Thoracic aorta (tissue), 2 donors: Measurements from ENCODE around the gene USH2A. TPM values are rescaled to one million over a fixed set of nuclear protein-coding genes. Genes with fewer than 3 reads are reported as not detected.

Experiments used
- ATAC-seq: fragments of 150-250 bp; one replicate; pipeline ENCODE4 v1.8.0; 2017; ENCODE audit warnings: low read depth; ENCODE audit not compliant: insufficient number of reproducible peaks, low FRiP score
- DNase-seq: peaks from one replicate; pipeline ENCODE4 v3.0.0-alpha.2; 2020; ENCODE audit warnings: low spot score
- H3K27ac ChIP-seq, 2 donors: fragments of 200-600 bp; sonication (generic); 1 replicate in 1 of 2; 2 replicates in 1 of 2; pipeline ENCODE4 v1.5.1; 2016; ENCODE audit warnings: mild to moderate bottlenecking in 2 of 2, moderate library complexity in 2 of 2
- H3K27me3 ChIP-seq: fragments of 200-600 bp; sonication (generic); replicated peaks from 2 replicates; pipeline ENCODE4 v1.6.0; 2016; ENCODE audit warnings: mild to moderate bottlenecking; ENCODE audit not compliant: insufficient read depth
- H3K36me3 ChIP-seq: fragments of 200-600 bp; sonication (generic); one replicate; pipeline ENCODE4 v1.5.1; 2016
- H3K4me1 ChIP-seq, 2 donors: fragments of 200-600 bp; sonication (generic); 1 replicate in 1 of 2; 2 replicates in 1 of 2; pipeline versions ENCODE4 v1.5.1 to v1.6.0; 2016; ENCODE audit warnings: low read depth in 2 of 2, mild to moderate bottlenecking in 1 of 2; ENCODE audit not compliant: control insufficient read depth in 1 of 2
- H3K4me3 ChIP-seq: fragments of 200-600 bp; sonication (generic); 2 replicates; pipeline ENCODE4 v1.5.1; 2016; ENCODE audit warnings: mild to moderate bottlenecking
- H3K9me3 ChIP-seq: fragments of 200-600 bp; sonication (generic); 2 replicates; pipeline ENCODE4 v1.5.1; 2016
- total RNA-seq, 2 donors: library from RNA; depleted of rRNA; stranded (reverse); fragments of >200 nt; gene quantifications; one replicate each; pipeline versions ENCODE4 v1.1.0 to v1.2.3, GENCODE V29; 2016
- TF ChIP-seq, protein P1 (sequence below): fragments of 200-600 bp; sonication (generic); IDR thresholded peaks from one replicate; pipeline ENCODE4 v1.5.1; 2019; ENCODE audit warnings: antibody characterized with exemption

The USH2A gene
- total RNA-seq, 2 donors from 2014 or later = not detected

DNA sequence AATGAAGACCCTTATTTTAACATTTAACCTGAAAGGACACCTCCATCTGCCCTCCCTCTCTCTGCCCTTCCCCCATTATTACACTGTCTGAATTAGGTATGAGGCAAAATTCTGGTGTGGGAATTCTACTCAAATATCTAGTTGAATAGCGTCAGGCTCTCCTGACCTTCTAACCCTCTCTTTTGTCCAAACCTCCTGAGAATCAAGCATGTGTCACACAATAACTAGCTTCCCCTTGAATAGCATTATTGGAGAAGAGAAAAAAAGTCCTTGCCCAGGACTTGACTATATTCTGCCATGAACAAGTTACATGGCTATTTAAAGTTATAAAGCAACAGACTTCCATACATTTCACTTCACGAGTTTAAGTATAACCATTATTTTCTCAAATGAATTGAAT is 35.5 kb downstream of the USH2A start:
- no peaks in the 10 kb centered on the region for H3K27me3 ChIP-seq
- H3K4me3 ChIP-seq = no peak overlapping the region
- no peaks in the 10 kb centered on the region for H3K9me3 ChIP-seq
- H3K27ac ChIP-seq = no peak overlapping the region
- ATAC-seq (no peak), DNase-seq (no peak)
- H3K36me3 ChIP-seq = no peaks in the 10 kb centered on the region
- H3K4me1 ChIP-seq = no peaks in the 10 kb centered on the region
- TF ChIP-seq, protein P1, sequence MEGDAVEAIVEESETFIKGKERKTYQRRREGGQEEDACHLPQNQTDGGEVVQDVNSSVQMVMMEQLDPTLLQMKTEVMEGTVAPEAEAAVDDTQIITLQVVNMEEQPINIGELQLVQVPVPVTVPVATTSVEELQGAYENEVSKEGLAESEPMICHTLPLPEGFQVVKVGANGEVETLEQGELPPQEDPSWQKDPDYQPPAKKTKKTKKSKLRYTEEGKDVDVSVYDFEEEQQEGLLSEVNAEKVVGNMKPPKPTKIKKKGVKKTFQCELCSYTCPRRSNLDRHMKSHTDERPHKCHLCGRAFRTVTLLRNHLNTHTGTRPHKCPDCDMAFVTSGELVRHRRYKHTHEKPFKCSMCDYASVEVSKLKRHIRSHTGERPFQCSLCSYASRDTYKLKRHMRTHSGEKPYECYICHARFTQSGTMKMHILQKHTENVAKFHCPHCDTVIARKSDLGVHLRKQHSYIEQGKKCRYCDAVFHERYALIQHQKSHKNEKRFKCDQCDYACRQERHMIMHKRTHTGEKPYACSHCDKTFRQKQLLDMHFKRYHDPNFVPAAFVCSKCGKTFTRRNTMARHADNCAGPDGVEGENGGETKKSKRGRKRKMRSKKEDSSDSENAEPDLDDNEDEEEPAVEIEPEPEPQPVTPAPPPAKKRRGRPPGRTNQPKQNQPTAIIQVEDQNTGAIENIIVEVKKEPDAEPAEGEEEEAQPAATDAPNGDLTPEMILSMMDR = no peak

DNA sequence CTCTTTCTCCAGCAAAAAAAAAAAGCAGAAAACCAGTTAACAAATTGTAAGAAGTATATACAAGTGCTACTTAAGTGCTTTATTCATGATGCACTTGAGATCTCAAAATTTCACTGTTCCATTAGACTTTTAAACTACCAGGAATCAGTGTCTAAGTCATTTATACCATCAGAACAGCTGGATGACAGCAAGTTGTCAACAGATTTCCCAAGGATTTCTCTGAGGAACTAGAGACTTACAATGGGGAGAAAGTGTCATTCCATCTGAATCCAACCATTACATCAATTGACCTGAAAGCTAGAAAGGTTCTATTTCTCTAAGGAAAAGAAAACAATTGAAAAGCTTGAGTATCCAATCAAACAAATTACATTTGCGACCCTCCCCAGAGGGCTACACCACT is 43.8 kb downstream of the USH2A start:
- TF ChIP-seq, protein P1 = no peak
- no peak overlapping the region for H3K4me3 ChIP-seq
- H3K27ac ChIP-seq = no peak overlapping the region
- DNase-seq (no peak), ATAC-seq (no peak)
- H3K4me1 ChIP-seq = no peaks in the 10 kb centered on the region
- no peaks in the 10 kb centered on the region for H3K27me3 ChIP-seq
- no peaks in the 10 kb centered on the region for H3K9me3 ChIP-seq
- H3K36me3 ChIP-seq = no peaks in the 10 kb centered on the region

DNA sequence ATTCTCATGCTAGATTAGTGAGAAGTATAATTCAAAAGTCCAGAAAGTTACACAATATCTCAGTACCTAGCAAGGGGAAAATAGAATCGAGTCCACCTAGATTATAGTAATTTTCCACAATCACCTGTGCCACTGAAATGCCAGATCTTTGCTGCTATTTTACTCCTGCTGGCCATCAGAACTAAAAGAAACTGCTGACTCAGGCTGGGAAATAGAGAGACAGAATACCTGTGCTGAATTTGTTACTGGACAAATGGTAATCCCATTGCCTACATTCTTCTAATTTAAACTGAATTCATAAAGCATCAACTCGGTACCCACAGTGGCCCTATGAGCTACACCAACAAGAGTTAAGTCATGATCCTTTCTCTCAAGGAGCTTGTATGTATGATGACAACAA is 55.0 kb downstream of the USH2A start:
- no peaks in the 10 kb centered on the region for H3K27me3 ChIP-seq
- TF ChIP-seq, protein P1 = no peak
- H3K36me3 ChIP-seq = no peaks in the 10 kb centered on the region
- H3K27ac ChIP-seq = no peak overlapping the region
- no peaks in the 10 kb centered on the region for H3K9me3 ChIP-seq
- H3K4me3 ChIP-seq = no peak overlapping the region
- ATAC-seq = no peak
- H3K4me1 ChIP-seq = no peaks in the 10 kb centered on the region
- no peak for DNase-seq

DNA sequence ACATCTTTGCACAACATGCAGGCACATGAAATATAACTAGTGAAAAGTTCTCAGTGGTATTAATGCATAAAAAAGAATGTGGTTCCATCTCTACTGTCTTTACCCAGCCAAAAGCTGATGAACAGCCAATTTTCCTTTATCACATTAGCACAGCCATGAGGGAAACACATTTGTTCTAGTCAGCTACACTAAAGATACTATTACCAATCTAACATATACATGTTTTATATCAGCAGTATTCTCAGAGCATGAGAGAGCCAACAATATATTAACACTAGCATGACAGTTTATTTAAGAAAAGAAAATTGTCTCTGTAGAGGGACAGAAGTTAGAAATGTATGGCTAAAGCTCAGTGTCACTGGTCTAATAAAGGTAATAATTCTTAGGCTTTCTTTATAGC is 56.3 kb downstream of the USH2A start:
- Histone ChIP-seq H3K4me3 (no peak overlapping the region), H3K27ac (no peak overlapping the region), H3K36me3 (no peaks in the 10 kb centered on the region), H3K4me1 (no peaks in the 10 kb centered on the region), H3K27me3 (no peaks in the 10 kb centered on the region), H3K9me3 (no peaks in the 10 kb centered on the region)
- TF ChIP-seq, protein P1 = no peak
- ATAC-seq (no peak), DNase-seq (no peak)

DNA sequence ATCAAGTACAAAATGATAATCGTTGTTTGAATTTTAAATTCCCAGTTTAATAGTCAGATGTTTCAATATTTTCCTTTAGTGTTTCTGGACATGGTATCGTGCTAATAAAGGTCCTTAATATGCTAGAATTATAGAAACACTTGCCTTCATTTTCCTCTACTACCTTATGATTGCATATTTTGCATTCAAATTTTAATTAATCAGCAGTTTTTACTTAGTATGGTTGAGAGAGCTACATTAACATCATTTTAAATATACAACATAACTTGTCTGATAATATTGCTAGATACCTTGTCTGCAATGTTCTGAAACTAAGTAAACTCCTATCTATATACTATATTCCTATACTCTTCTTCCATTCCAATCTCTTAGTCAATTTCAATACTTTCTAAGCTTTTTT is 66.3 kb downstream of the USH2A start:
- Histone ChIP-seq H3K4me3 (no peak overlapping the region), H3K4me1 (no peaks in the 10 kb centered on the region), H3K36me3 (no peaks in the 10 kb centered on the region), H3K27me3 (no peaks in the 10 kb centered on the region), H3K9me3 (no peaks in the 10 kb centered on the region), H3K27ac (no peak overlapping the region)
- no peak for DNase-seq
- TF ChIP-seq, protein P1 = no peak
- ATAC-seq = no peak
